Midbrain (tissue), 1 donor: ENCODE data around the gene IRF4.

Experiments used
- DNase-seq: peaks from one replicate; lab custom pipeline; 2025; lab: John Stamatoyannopoulos, UW

The IRF4 gene

DNA sequence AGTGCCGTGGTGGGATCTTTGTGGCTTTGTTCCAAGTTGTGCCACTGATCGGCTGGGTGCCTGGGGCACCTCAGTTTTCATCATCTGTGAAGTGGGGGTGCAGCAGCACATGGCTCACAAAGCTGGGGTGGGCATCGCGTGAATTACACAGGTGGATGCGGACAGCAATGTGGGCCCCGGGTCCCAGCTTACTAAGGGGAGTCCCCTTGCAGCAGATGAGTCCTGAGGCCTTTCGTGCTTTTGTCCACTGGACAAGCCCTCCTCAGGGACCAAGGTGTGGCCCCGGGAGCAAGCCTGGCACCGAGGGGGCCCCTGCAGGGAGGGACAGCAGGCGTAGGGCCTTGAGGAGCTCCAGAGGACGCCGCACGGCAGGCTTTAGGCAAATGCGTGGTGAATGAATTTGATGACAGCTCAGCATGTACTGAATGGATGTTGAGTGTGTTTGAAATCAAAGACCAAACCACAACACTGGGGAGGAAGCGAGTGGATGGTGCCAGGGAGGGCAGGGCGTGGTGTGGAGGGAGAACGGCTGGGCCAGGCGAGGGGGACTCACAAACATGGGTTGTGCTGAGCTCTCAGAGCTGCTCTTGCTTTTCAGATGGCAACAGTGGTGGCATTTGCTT lies 53.2 kb downstream of the IRF4 start:
- DNase-seq: no peak

- no peak for DNase-seq
These were observed 54.2 kb downstream of the IRF4 start for GRCh38 chr6:445571-446417.

DNA sequence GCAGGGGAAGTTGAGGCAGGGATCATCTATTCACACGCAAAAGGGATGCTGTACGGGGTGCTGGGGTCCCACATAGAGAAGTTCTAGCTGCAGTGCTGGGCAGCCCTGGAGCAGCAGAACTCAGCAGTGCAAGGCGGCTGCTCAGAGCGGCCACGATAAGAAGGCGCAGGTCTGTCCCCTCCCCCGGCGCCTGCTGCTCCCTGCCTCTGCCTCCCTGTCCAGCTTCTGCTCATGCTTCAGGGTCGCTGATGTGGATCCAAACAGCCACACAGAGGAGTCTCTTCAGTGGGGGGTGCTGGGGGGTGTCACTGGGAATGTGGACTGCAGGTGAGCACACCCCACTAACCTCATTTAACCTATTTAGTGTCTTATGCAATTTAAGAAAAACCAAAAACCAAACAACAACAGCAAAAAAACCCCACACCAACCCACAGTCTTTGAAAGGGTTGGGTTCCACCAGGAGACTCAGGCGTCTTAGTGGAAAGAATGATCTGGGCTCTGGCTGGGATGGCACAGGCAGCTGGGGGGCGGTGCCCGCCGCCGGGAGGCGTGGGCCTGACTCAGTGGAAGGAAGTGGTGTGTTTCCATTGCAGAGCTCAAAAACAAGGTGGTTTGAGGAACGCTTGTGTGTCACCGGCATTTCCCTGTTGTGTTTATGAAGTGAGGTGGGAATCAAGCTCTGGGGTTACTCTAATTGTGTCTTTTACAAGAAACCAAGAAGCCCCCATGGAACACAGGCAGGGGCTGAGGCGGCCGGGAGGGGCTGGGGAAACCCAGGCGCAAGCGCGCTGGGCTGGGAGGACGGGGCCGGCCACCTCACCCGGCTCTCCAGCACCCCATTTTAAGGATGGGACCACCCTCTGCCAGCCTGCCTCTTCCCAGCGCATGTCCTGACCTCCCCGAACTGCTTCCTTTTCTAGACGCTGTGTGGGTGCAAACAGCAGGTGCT lies 55.1 kb downstream of the IRF4 start:
- no peak for DNase-seq

DNA sequence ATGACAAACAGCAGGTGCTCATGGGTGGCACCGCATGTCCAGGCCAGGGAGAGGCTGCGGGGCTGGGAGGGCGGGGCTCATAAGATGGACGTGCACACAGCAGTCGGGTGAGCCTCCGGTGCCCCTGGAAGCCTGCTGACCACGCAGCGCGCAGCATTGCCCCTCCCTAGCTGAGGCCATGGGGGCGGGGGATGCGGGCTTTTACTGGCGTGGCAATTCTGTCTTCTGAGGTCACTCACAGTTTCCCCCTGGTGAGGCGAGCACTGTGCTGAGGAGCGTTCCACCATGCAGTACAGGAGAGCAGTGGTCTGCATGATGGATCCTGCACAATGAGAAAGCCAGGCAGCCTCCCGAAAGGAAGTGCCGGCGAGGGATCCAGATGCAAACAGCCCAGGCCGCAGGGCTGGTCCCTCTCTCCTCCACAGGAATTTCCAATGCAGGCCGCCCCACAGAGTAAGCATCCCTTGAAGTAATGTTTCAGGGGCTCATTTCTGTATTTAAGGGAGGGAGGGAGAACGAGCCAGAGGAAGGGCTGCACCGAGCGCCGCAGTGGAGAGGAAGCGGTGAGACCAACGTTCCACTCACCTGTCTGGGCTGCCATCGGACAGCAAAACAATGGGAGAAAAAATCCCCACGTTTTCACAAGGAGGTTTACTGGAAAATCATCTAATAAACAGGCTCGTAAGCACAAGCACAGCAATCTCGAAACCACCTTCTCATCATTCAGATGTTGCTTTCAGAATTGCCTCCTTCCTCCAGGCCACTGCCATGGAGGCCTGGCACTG lies 56.0 kb downstream of the IRF4 start:
- DNase-seq: no peak

DNA sequence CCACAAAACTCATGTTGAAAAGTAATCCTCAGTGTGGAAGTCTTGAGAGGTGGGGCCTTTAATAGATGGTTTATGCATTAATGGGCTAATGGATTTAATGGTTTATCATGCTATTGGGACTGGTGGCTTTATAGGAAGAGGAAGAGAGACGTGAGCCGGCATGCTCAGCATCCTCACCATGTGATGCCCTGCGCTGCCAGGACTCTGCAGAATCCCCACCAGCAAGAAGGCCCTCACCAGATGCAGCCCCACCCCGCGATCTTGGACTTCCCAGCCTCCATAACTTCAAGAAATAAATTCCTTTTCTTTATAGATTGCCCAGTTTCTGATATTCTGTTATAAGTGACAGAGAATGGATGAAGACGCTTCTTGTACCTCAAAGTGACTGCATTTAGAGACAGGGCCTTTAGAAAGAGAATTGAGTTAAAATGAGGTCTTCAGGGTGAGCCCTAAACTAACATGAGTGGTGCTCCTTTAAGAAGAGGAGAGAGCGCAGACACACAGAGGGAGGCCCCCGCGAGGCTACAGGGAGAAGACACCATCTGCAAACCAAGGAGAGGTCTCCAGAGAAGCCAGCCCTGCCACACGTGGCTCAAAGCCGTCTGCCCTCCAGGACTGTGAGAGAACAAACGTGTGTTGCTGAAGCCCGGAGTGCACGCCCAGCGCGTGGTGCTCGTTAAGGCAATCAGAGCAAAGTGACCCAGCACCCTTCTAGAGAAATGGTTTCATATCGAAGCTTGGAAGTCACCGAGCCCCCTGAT lies 56.9 kb downstream of the IRF4 start:
- no peak for DNase-seq

DNA sequence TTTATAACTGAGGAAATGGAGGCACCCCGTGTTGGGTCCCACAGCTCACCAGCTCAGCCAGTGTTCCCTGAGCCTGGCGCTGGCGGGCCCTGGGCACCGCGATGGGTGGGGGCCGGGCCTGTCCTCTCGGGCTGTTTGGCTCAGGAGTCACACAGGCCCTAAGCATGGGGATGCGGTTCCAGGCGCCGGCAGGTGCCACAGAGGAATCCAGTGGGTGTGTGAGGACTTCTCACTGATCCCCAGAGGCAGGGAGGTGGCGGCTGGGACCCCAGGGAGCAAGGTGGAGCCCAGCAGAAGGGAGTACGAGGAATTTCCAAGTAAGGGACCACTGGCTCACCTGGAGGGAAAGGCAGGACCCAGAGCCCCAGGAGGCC lies 57.5 kb downstream of the IRF4 start:
- no peak for DNase-seq

- no peak for DNase-seq
These were observed 58.2 kb downstream of the IRF4 start for GRCh38 chr6:449486-450419.

DNA sequence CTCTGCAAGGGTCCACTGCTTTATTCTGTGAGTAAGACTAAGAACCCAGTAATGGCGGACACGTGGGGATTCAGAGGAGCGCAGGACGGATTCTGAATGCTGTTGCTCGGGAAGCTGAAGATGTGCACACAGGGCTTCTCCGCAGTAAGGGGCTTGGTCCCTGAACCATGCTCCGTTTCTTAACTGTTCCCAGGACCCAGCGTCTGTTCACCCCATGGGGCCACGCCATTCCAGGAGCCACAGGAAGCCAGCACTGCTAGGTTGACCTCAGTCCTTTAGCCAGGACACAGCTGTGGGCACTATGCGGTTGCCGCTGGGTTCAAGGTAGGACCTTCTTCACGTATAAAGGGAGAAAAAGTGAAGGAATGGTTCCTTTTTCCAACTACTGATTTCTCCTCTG lies 59.8 kb downstream of the IRF4 start:
- no peak for DNase-seq

- no peak for DNase-seq
These were observed 60.3 kb downstream of the IRF4 start for GRCh38 chr6:451847-452246.

- DNase-seq: no peak
These were observed 60.9 kb downstream of the IRF4 start for GRCh38 chr6:452301-453067.

DNA sequence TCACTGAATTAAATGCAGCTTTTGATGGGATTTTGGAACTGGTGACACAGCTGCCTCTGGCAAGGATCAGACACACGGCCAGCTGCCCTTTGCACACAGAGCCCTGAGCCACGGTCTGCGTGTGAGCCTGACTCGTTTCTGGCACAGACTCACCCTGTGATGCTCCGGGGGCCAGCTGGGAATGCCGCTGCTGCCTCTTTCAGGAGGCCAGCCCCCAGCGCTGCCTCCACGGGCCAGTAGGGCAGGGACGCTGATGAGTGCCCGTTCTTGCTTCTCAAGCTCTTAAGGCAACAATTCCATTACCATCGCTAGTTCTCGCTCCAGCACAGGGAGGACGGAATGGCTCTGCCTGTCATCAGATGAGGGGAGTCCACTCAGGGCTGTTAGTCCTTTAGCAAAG lies 61.6 kb downstream of the IRF4 start:
- DNase-seq: peak; percentile 54

GRCh38 chr6:454148-454991 lies 62.8 kb downstream of the IRF4 start:
- no peak for DNase-seq

- DNase-seq: no peak
These were observed 63.5 kb downstream of the IRF4 start for GRCh38 chr6:455006-455585.

GRCh38 chr6:455835-456234 lies 64.3 kb downstream of the IRF4 start:
- no peak for DNase-seq

GRCh38 chr6:456358-456867 lies 64.9 kb downstream of the IRF4 start:
- DNase-seq: no peak

- DNase-seq: no peak
These were observed 65.3 kb downstream of the IRF4 start for GRCh38 chr6:456887-457286.
